ENCODE data around the gene SAP30BP.

SAP30BP gene

GRCh38 chr17:75719732-75720131 is 52.6 kb downstream of the SAP30BP start:
- no peak for TF ChIP-seq SUZ12 (IDR thresholded peaks at IDR 0.05; ENCODE audit: extremely low read depth, insufficient read depth, insufficient read length)
- TF ChIP-seq ZNF274 (IDR thresholded peaks at IDR 0.05; ENCODE audit: low read depth, low read length) = no peak
- TF ChIP-seq YY1 (IDR thresholded peaks at IDR 0.05; ENCODE audit: insufficient read depth, insufficient read length) = no peak
- H3K36me3 ChIP-seq (ENCODE audit: insufficient read depth, insufficient read length, low read length) = no peaks in the 10 kb centered on the region
- H3K4me1 ChIP-seq (ENCODE audit: insufficient read depth, insufficient read length) = peaks cover 22% of the 10 kb centered on the region
- peaks cover 38% of the 10 kb centered on the region for H3K27me3 ChIP-seq (ENCODE audit: insufficient read depth, insufficient read length)
- H3K9me3 ChIP-seq (ENCODE audit: insufficient read depth, low read length) = no peaks in the 10 kb centered on the region
- no peak overlapping the region for H3K9ac ChIP-seq (ENCODE audit: insufficient read length, low read depth)
- no peak for DNase-seq (ENCODE audit: low read depth, low spot score)
- no peak overlapping the region for H3K4me3 ChIP-seq (ENCODE audit: insufficient read length, low read depth)

DNA sequence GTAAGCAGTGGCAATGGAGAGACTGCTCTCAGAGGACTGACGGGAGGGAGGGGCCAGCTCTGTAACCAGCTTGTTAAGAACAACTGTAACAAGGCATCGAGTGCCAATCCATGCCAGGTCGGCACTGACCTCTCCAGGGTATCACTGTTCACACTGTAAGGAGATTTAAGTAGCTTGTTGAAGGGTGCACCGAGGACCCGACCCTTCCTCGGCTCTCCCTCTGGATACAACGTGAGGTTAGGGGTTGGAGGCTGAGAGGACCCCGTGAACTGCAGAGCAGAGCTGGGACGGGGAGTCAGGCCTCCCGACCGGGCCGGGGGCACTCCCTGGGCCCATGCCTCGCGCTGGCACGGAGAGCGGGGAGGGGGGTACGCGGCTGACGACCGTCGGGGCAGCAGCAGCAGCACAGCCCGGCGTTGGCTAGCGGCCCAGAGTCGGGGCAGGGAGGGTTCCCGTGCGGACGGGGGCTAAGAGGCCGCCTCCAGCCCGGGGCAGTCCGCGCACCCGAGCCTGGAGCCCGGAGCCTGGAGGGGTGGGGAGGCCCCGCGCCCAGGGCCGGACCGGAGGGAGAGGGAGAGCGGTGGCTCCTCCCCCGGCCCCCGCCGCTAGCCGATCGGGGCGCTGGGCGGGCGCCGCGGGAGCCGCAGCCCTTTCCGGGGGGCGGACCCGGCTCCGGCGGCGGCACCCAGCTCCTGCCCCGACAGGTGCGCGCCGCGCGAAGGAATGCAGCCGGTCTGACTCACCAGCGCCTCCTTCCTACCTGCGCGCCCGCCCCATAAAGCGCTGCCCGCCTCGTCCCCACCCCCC is 53.7 kb downstream of the SAP30BP start, which contains the start of gene ITGB4:
TSS of gene ITGB4 (plus strand) at position 804 of the 807 bp plus-strand sequence. CDS start 3,245 bp downstream, outside the sequence.
- DNase-seq (ENCODE audit: low read depth, low spot score) = no peak
- H3K27me3 ChIP-seq (ENCODE audit: insufficient read depth, insufficient read length) = peaks cover 38% of the 10 kb centered on the region

GRCh38 chr17:75721463-75722011 is 54.4 kb downstream of the SAP30BP start:
- Histone ChIP-seq H3K27me3 (ENCODE audit: insufficient read depth, insufficient read length) (peaks cover 38% of the 10 kb centered on the region), H3K9ac (ENCODE audit: insufficient read length, low read depth) (peak overlapping the region; percentile 76), H3K4me3 (ENCODE audit: insufficient read length, low read depth) (peak overlapping the region; percentile 25), H3K4me1 (ENCODE audit: insufficient read depth, insufficient read length) (peaks cover 22% of the 10 kb centered on the region), H3K9me3 (ENCODE audit: insufficient read depth, low read length) (no peaks in the 10 kb centered on the region), H3K36me3 (ENCODE audit: insufficient read depth, insufficient read length, low read length) (no peaks in the 10 kb centered on the region)
- DNase-seq (ENCODE audit: low read depth, low spot score) = no peak
- TF ChIP-seq SUZ12 (IDR thresholded peaks at IDR 0.05; ENCODE audit: extremely low read depth, insufficient read depth, insufficient read length) = no peak

More for the DNA sequence above, 53.7 kb downstream of the SAP30BP start, which contains the start of gene ITGB4:
- TF ChIP-seq YY1 (IDR thresholded peaks at IDR 0.05; ENCODE audit: insufficient read depth, insufficient read length) (no peak), SUZ12 (IDR thresholded peaks at IDR 0.05; ENCODE audit: extremely low read depth, insufficient read depth, insufficient read length) (peak; percentile 67)
- Histone ChIP-seq H3K4me1 (ENCODE audit: insufficient read depth, insufficient read length) (peaks cover 22% of the 10 kb centered on the region), H3K4me3 (ENCODE audit: insufficient read length, low read depth) (peak within 1 kb of the TSS; percentile 52), H3K9ac (ENCODE audit: insufficient read length, low read depth) (peak within 1 kb of the TSS; percentile 86), H3K9me3 (ENCODE audit: insufficient read depth, low read length) (no peaks in the 10 kb centered on the region), H3K36me3 (ENCODE audit: insufficient read depth, insufficient read length, low read length) (no peaks in the 10 kb centered on the region)

DNA sequence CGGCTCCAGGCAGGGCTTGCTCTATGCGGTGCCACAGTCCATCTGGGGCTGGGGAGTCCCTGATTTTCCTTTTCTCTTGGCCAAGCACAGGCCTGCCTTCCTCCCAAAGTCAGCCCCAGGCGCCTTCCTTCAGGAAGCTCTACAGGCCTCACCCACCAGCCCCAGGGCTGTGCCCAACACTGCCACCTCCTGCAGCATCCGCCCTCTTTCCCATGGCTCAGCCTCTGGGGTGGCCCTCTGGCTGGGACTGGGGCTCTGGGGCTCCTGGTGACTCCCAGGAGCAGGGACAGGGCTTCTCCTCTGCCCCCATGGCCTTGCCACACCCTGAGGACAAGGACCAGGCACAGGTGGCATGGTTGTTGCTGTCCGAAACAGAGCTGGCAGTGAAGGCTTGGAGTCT is 54.9 kb downstream of the SAP30BP start:
- no peak for TF ChIP-seq YY1 (IDR thresholded peaks at IDR 0.05; ENCODE audit: insufficient read depth, insufficient read length)
- TF ChIP-seq SUZ12 (IDR thresholded peaks at IDR 0.05; ENCODE audit: extremely low read depth, insufficient read depth, insufficient read length) = no peak
- no peak for TF ChIP-seq ZNF274 (IDR thresholded peaks at IDR 0.05; ENCODE audit: low read depth, low read length)
- Histone ChIP-seq H3K4me1 (ENCODE audit: insufficient read depth, insufficient read length) (peaks cover 22% of the 10 kb centered on the region), H3K27me3 (ENCODE audit: insufficient read depth, insufficient read length) (peaks cover 38% of the 10 kb centered on the region), H3K4me3 (ENCODE audit: insufficient read length, low read depth) (no peak overlapping the region), H3K9me3 (ENCODE audit: insufficient read depth, low read length) (no peaks in the 10 kb centered on the region), H3K36me3 (ENCODE audit: insufficient read depth, insufficient read length, low read length) (no peaks in the 10 kb centered on the region), H3K9ac (ENCODE audit: insufficient read length, low read depth) (no peak overlapping the region)
- no peak for DNase-seq (ENCODE audit: low read depth, low spot score)

DNA sequence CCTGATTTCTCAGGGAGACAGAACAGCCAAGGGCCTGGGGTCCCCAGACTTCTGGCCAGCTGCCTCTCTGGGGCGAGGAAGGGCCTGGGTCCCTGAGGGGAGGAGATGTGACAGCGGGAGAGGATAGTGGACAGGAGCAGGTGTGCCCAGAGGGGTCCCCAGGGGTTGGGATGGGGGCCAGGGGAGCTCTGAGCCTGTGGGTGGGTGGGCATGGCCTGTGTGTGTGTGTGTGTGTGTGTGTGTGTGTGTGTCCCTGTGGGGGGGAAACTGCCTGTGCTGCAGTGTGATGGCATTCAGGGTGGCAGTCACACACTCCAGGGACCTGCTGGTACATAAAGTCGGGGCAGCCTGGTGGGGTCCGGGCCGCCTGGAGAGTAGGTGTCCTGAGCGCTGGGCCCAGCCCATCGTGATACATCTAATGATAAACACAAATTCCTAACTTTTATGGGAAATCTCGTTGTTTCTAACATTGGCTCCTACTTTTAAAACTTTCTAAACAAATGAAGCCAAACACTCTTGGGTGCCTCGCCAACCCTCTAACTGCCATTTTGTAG is 55.5 kb downstream of the SAP30BP start:
- Histone ChIP-seq H3K4me3 (ENCODE audit: insufficient read length, low read depth) (no peak overlapping the region), H3K9ac (ENCODE audit: insufficient read length, low read depth) (no peak overlapping the region), H3K9me3 (ENCODE audit: insufficient read depth, low read length) (no peaks in the 10 kb centered on the region), H3K4me1 (ENCODE audit: insufficient read depth, insufficient read length) (peaks cover 22% of the 10 kb centered on the region), H3K27me3 (ENCODE audit: insufficient read depth, insufficient read length) (peaks cover 38% of the 10 kb centered on the region), H3K36me3 (ENCODE audit: insufficient read depth, insufficient read length, low read length) (no peaks in the 10 kb centered on the region)
- no peak for DNase-seq (ENCODE audit: low read depth, low spot score)
- no peak for TF ChIP-seq YY1 (IDR thresholded peaks at IDR 0.05; ENCODE audit: insufficient read depth, insufficient read length)
- no peak for TF ChIP-seq ZNF274 (IDR thresholded peaks at IDR 0.05; ENCODE audit: low read depth, low read length)
- TF ChIP-seq SUZ12 (IDR thresholded peaks at IDR 0.05; ENCODE audit: extremely low read depth, insufficient read depth, insufficient read length) = no peak

GRCh38 chr17:75723171-75723930 is 56.2 kb downstream of the SAP30BP start:
- Histone ChIP-seq H3K27me3 (ENCODE audit: insufficient read depth, insufficient read length) (peaks cover 38% of the 10 kb centered on the region), H3K4me1 (ENCODE audit: insufficient read depth, insufficient read length) (peaks cover 25% of the 10 kb centered on the region), H3K9me3 (ENCODE audit: insufficient read depth, low read length) (no peaks in the 10 kb centered on the region), H3K36me3 (ENCODE audit: insufficient read depth, insufficient read length, low read length) (no peaks in the 10 kb centered on the region), H3K9ac (ENCODE audit: insufficient read length, low read depth) (peak overlapping the region; percentile 70), H3K4me3 (ENCODE audit: insufficient read length, low read depth) (no peak overlapping the region)
- no peak for DNase-seq (ENCODE audit: low read depth, low spot score)
- TF ChIP-seq ZNF274 (IDR thresholded peaks at IDR 0.05; ENCODE audit: low read depth, low read length) (no peak), YY1 (IDR thresholded peaks at IDR 0.05; ENCODE audit: insufficient read depth, insufficient read length) (no peak), SUZ12 (IDR thresholded peaks at IDR 0.05; ENCODE audit: extremely low read depth, insufficient read depth, insufficient read length) (no peak)

All from NT2/D1 (cell line).